K562 (cell line): Measurements from ENCODE around the gene HMX2. TPM values are rescaled to one million over a fixed set of nuclear protein-coding genes. Genes with fewer than 3 reads are reported as not detected.
A peak's percentile ranks its signal among the peaks of the same experiment; 100 is the strongest.

Experiments
- BHLHE40 ChIP-seq: IDR thresholded peaks from 2 replicates; pipeline ENCODE4 v1.6.1; 2011; ENCODE audit warnings: low read length, improper control_type of control experiment
- HDAC3 ChIP-seq: fragments of 450-650 bp; IDR thresholded peaks from 2 replicates; pipeline ENCODE4 v1.6.1; 2018; ENCODE audit warnings: borderline replicate concordance, mild to moderate bottlenecking, moderate library complexity; ENCODE audit not compliant: partially characterized antibody
- MAFF ChIP-seq: IDR thresholded peaks from 2 replicates; pipeline ENCODE4 v1.6.1; 2012; ENCODE audit warnings: low read length, improper control_type of control experiment
- MEIS2 ChIP-seq: fragments of 450-650 bp; IDR thresholded peaks from 2 replicates; pipeline ENCODE4 v1.6.1; 2014; ENCODE audit warnings: mild to moderate bottlenecking; ENCODE audit not compliant: partially characterized antibody
- NRF1 ChIP-seq, 2 experiments: fragments of 450-650 bp; IDR thresholded peaks in 1 of 2; conservative IDR thresholded peaks in 1 of 2; 2 replicates each; pipeline ENCODE4 v1.6.1; 2014; ENCODE audit warnings: mild to moderate bottlenecking in 2 of 2
- RBFOX2 ChIP-seq: fragments of 200-400 bp; formaldehyde crosslinking; IDR thresholded peaks from 2 replicates; pipeline ENCODE4 v1.6.1; 2017; ENCODE audit warnings: low read depth, mild to moderate bottlenecking, low read length, moderate library complexity
- REST ChIP-seq, 2 experiments: fragments of 450-650 bp; formaldehyde crosslinking in 1 of 2; IDR thresholded peaks; 2 replicates each; pipeline versions ENCODE4 v1.4.0 to v1.6.1; 2014 to 2020; ENCODE audit warnings: mild to moderate bottlenecking in 2 of 2, borderline replicate concordance in 1 of 2, low read depth in 1 of 2
- SAP30 ChIP-seq: fragments of 200-600 bp; sonication (generic); IDR thresholded peaks from 2 replicates; pipeline ENCODE4 v1.6.1; 2012; ENCODE audit warnings: borderline replicate concordance, low read depth, mild to moderate bottlenecking, moderate library complexity, low read length, control low read depth, inconsistent platforms; ENCODE audit not compliant: insufficient read depth, poor library complexity, severe bottlenecking
- SP1 ChIP-seq: sonication (generic); formaldehyde crosslinking; IDR thresholded peaks from 2 replicates; pipeline ENCODE4 v1.8.1; 2022; ENCODE audit warnings: mild to moderate bottlenecking, missing genetic modification reagents
- ZFX ChIP-seq: sonication (generic); formaldehyde crosslinking; IDR thresholded peaks from 2 replicates; pipeline ENCODE4 v1.8.0; 2022; ENCODE audit warnings: mild to moderate bottlenecking, missing genetic modification reagents, moderate library complexity
- ZNF253 ChIP-seq: fragments of 250-450 bp; sonication (Bioruptor Pico); conservative IDR thresholded peaks from 2 replicates; pipeline ENCODE4 v1.6.1; 2021; ENCODE audit warnings: mild to moderate bottlenecking
- polyA plus RNA-seq, 8 experiments: library from polyadenylated mRNA; depleted of rRNA in 4 of 8; stranded (reverse) in 5 of 8; unstranded in 3 of 8; fragments of >200 nt; fragmentation: Nextera tagmentation in 2 of 8; fragmentation: Illumina TruSeq in 1 of 8; extraction: Ambion mirVana in 2 of 8; extraction: Trizol in 1 of 8; gene quantifications; 2 replicates each; pipeline versions ENCODE4 v1.2.1 to v1.2.3, GENCODE V29; 2011 to 2014; ENCODE audit warnings: inconsistent platforms in 1 of 8, missing spikeins in 1 of 8
- total RNA-seq, 7 experiments: library from RNA; depleted of rRNA in 6 of 7; stranded (reverse); fragments of >200 nt in 6 of 7; fragmentation: Illumina TruSeq in 2 of 7; extraction: Trizol in 2 of 7; gene quantifications; 2 replicates each; pipeline versions ENCODE4 v1.2.1 to v1.2.3, GENCODE V29; 2011 to 2021; ENCODE audit warnings: low replicate concordance in 1 of 7
- TF ChIP-seq, protein P1 (sequence below): sonication (generic); formaldehyde crosslinking; IDR thresholded peaks from 2 replicates; pipeline ENCODE4 v1.4.0; 2020; ENCODE audit warnings: mild to moderate bottlenecking, missing genetic modification reagents
- TF ChIP-seq, protein P2 (sequence below): fragments of 450-650 bp; IDR thresholded peaks from 2 replicates; pipeline ENCODE4 v1.6.1; 2016; ENCODE audit warnings: low read depth, mild to moderate bottlenecking, moderate library complexity
- TF ChIP-seq, protein P3 (sequence below): fragments of 450-650 bp; IDR thresholded peaks from 2 replicates; pipeline ENCODE4 v1.6.1; 2016; ENCODE audit warnings: antibody characterized with exemption

Gene HMX2
- total and polyA plus RNA-seq, 9 of the 15 experiments (the other 6 are each of a cell fraction or from before 2014, with no cell fraction given): 0.07 to 0.58 (median 0.09) TPM; not detected in 2

GRCh38 chr10:123154711-123155505, 7.0 kb downstream of the HMX2 start (continued):
- TF ChIP-seq REST (IDR thresholded peaks at IDR 0.05; ENCODE audit: borderline replicate concordance) (peak; percentile 39), REST (CRISPR knock-in tag; IDR thresholded peaks at IDR 0.05; ENCODE audit: low read depth) (no peak), NRF1 (conservative IDR thresholded peaks at IDR 0.05 in 1 of 2, IDR thresholded peaks at IDR 0.05 in 1 of 2) (peak; percentile 93), SP1 (CRISPR knock-in tag) (no peak), HDAC3 (peak; percentile 18), SAP30 (peak; percentile 22), MAFF (no peak), ZNF253 (CRISPR knock-in tag) (no peak), MEIS2 (peak; percentile 18), RBFOX2 (peak; percentile 82), BHLHE40 (no peak), ZFX (peak; percentile 1; the same call in 1 of the 2 replicates)
- TF ChIP-seq, protein P1, sequence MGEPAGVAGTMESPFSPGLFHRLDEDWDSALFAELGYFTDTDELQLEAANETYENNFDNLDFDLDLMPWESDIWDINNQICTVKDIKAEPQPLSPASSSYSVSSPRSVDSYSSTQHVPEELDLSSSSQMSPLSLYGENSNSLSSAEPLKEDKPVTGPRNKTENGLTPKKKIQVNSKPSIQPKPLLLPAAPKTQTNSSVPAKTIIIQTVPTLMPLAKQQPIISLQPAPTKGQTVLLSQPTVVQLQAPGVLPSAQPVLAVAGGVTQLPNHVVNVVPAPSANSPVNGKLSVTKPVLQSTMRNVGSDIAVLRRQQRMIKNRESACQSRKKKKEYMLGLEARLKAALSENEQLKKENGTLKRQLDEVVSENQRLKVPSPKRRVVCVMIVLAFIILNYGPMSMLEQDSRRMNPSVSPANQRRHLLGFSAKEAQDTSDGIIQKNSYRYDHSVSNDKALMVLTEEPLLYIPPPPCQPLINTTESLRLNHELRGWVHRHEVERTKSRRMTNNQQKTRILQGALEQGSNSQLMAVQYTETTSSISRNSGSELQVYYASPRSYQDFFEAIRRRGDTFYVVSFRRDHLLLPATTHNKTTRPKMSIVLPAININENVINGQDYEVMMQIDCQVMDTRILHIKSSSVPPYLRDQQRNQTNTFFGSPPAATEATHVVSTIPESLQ (CRISPR knock-in tag): no peak
- TF ChIP-seq, protein P2, sequence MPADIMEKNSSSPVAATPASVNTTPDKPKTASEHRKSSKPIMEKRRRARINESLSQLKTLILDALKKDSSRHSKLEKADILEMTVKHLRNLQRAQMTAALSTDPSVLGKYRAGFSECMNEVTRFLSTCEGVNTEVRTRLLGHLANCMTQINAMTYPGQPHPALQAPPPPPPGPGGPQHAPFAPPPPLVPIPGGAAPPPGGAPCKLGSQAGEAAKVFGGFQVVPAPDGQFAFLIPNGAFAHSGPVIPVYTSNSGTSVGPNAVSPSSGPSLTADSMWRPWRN: no peak
- TF ChIP-seq, protein P3, sequence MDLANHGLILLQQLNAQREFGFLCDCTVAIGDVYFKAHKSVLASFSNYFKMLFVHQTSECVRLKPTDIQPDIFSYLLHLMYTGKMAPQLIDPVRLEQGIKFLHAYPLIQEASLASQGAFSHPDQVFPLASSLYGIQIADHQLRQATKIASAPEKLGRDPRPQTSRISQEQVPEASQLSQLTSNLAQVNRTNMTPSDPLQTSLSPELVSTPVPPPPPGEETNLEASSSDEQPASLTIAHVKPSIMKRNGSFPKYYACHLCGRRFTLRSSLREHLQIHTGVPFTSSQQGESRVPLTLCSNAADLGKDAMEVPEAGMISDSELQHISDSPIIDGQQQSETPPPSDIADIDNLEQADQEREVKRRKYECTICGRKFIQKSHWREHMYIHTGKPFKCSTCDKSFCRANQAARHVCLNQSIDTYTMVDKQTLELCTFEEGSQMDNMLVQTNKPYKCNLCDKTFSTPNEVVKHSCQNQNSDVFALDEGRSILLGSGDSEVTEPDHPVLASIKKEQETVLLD: 0 out of 2 replicates have a peak, but pooled peaks have one; percentile 28
